PFSK-1 (cell line): ENCODE data around the gene AK8.

Experiments used
- FOXP2 ChIP-seq: optimal IDR thresholded peaks from 2 replicates; pipeline ENCODE3; 2011; ENCODE audit warnings: borderline replicate concordance, control low read depth, inconsistent platforms; ENCODE audit not compliant: insufficient read depth; ENCODE audit errors: extremely low read length, extremely low read depth
- POLR2AphosphoS5 ChIP-seq: IDR thresholded peaks from 2 replicates; pipeline ENCODE4 v1.6.1; 2012; ENCODE audit warnings: low read depth, mild to moderate bottlenecking, control low read depth, low read length, moderate library complexity
- REST ChIP-seq, 2 experiments: IDR thresholded peaks; 2 replicates each; pipeline versions ENCODE4 v1.6.1 to v1.8.0; 2011 to 2012; ENCODE audit warnings: low read depth in 2 of 2, low read length in 2 of 2, control low read depth in 1 of 2, inconsistent platforms in 1 of 2, mild to moderate bottlenecking in 1 of 2, moderate library complexity in 1 of 2; ENCODE audit not compliant: insufficient read depth in 1 of 2
- SIN3A ChIP-seq: IDR thresholded peaks from 2 replicates; pipeline ENCODE4 v1.6.1; 2012; ENCODE audit warnings: mild to moderate bottlenecking, low read length, moderate library complexity, borderline replicate concordance; ENCODE audit not compliant: insufficient read depth
- TAF1 ChIP-seq: IDR thresholded peaks from 2 replicates; pipeline ENCODE4 v1.6.1; 2012; ENCODE audit warnings: low read length, control low read depth, borderline replicate concordance; ENCODE audit not compliant: insufficient read depth

Gene AK8

GRCh38 chr9:132728071-132728470 lies 150.0 kb downstream of the AK8 start:
- TF ChIP-seq POLR2AphosphoS5 (no peak), REST (IDR thresholded peaks at IDR 0.05; ENCODE audit: insufficient read depth in 1 of 2, low read depth in 2 of 2, low read length in 2 of 2) (no peak), TAF1 (no peak), FOXP2 (no peak), SIN3A (no peak)

GRCh38 chr9:132726576-132727130 lies 151.4 kb downstream of the AK8 start:
- TF ChIP-seq FOXP2: no peak
- TF ChIP-seq SIN3A: no peak
- TF ChIP-seq TAF1: no peak
- TF ChIP-seq REST (IDR thresholded peaks at IDR 0.05; ENCODE audit: insufficient read depth in 1 of 2, low read depth in 2 of 2, low read length in 2 of 2): no peak
- no peak for TF ChIP-seq POLR2AphosphoS5

DNA sequence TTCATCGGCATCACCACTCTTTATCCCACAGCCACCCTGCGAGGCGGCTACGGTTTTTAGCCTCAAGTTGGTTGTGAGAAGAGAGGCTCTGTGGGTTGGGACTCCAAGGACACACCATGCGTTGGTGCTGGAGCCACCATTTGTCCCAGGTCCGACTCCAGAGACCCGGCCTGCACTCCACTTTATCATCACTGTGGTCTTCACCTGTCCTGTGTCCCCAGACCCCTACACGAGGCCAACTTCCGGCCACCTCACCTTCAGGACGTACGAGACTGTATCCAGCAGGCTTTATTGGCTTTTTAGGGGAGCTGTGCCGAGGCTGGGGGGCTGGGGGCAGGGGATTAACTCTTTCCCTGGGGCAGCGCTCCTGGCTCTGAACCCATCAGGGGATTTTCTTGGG lies 152.8 kb downstream of the AK8 start:
- no peak for TF ChIP-seq SIN3A
- TF ChIP-seq FOXP2: no peak
- no peak for TF ChIP-seq TAF1
- no peak for TF ChIP-seq POLR2AphosphoS5
- no peak for TF ChIP-seq REST (IDR thresholded peaks at IDR 0.05; ENCODE audit: insufficient read depth in 1 of 2, low read depth in 2 of 2, low read length in 2 of 2)

- no peak for TF ChIP-seq REST (IDR thresholded peaks at IDR 0.05; ENCODE audit: insufficient read depth in 1 of 2, low read depth in 2 of 2, low read length in 2 of 2)
- no peak for TF ChIP-seq FOXP2
- no peak for TF ChIP-seq SIN3A
- no peak for TF ChIP-seq POLR2AphosphoS5
- TF ChIP-seq TAF1: no peak
These were observed 154.3 kb downstream of the AK8 start for GRCh38 chr9:132723809-132724208.
